ENCODE results near the gene APPBP2. TPM values are rescaled to one million over a fixed set of nuclear protein-coding genes. Genes with fewer than 3 reads are reported as not detected.
"Not testable (repeated sequence)": the region's sequence is repeated elsewhere in the genome, so short reads cannot be mapped to it uniquely, and the experiment has no call there.

The APPBP2 gene
- total RNA-seq, 1 donor from 2014 or later: 51.7 TPM

- Mint-ChIP-seq H3K36me3 (ENCODE audit: unreplicated experiment) (peaks cover 15% of the 10 kb centered on the region), H3K27ac (ENCODE audit: unreplicated experiment) (no peak overlapping the region), H3K4me1 (ENCODE audit: unreplicated experiment) (peaks cover 22% of the 10 kb centered on the region), H3K4me3 (ENCODE audit: unreplicated experiment) (no peak overlapping the region), H3K27me3 (ENCODE audit: unreplicated experiment) (no peaks in the 10 kb centered on the region), H3K9me3 (ENCODE audit: unreplicated experiment) (no peaks in the 10 kb centered on the region)
- no peak for DNase-seq (ENCODE audit: extremely low spot score, unreplicated experiment)
- no peak for TF ChIP-seq CTCF (IDR thresholded peaks at IDR 0.05)
Observed at GRCh38 chr17:60501589-60501988, 24.5 kb downstream of the APPBP2 start.

- Mint-ChIP-seq H3K27me3 (ENCODE audit: unreplicated experiment) (no peaks in the 10 kb centered on the region), H3K4me3 (ENCODE audit: unreplicated experiment) (no peak overlapping the region), H3K36me3 (ENCODE audit: unreplicated experiment) (peaks cover 54% of the 10 kb centered on the region), H3K9me3 (ENCODE audit: unreplicated experiment) (peaks cover 2% of the 10 kb centered on the region), H3K27ac (ENCODE audit: unreplicated experiment) (no peak overlapping the region), H3K4me1 (ENCODE audit: unreplicated experiment) (peaks cover 4% of the 10 kb centered on the region)
- no peak for DNase-seq (ENCODE audit: extremely low spot score, unreplicated experiment)
- TF ChIP-seq CTCF (IDR thresholded peaks at IDR 0.05): no peak
Observed at GRCh38 chr17:60496041-60496440, 30.0 kb downstream of the APPBP2 start.

- H3K36me3 Mint-ChIP-seq (ENCODE audit: unreplicated experiment): peaks cover 61% of the 10 kb centered on the region
- H3K4me3 Mint-ChIP-seq (ENCODE audit: unreplicated experiment): no peak overlapping the region
- H3K4me1 Mint-ChIP-seq (ENCODE audit: unreplicated experiment): peaks cover 1% of the 10 kb centered on the region
- DNase-seq (ENCODE audit: extremely low spot score, unreplicated experiment): no peak
- H3K27ac Mint-ChIP-seq (ENCODE audit: unreplicated experiment): no peak overlapping the region
- no peak for TF ChIP-seq CTCF (IDR thresholded peaks at IDR 0.05)
- no peaks in the 10 kb centered on the region for H3K27me3 Mint-ChIP-seq (ENCODE audit: unreplicated experiment)
- H3K9me3 Mint-ChIP-seq (ENCODE audit: unreplicated experiment): peaks cover 6% of the 10 kb centered on the region
Observed at GRCh38 chr17:60495260-60495659, 30.8 kb downstream of the APPBP2 start.

GRCh38 chr17:60493847-60494321, 32.2 kb downstream of the APPBP2 start:
- TF ChIP-seq CTCF (IDR thresholded peaks at IDR 0.05): no peak
- no peak overlapping the region for H3K27ac Mint-ChIP-seq (ENCODE audit: unreplicated experiment)
- peaks cover 6% of the 10 kb centered on the region for H3K9me3 Mint-ChIP-seq (ENCODE audit: unreplicated experiment)
- no peak for DNase-seq (ENCODE audit: extremely low spot score, unreplicated experiment)
- H3K4me3 Mint-ChIP-seq (ENCODE audit: unreplicated experiment): no peak overlapping the region
- H3K36me3 Mint-ChIP-seq (ENCODE audit: unreplicated experiment): peaks cover 64% of the 10 kb centered on the region
- H3K27me3 Mint-ChIP-seq (ENCODE audit: unreplicated experiment): no peaks in the 10 kb centered on the region
- H3K4me1 Mint-ChIP-seq (ENCODE audit: unreplicated experiment): peaks cover 1% of the 10 kb centered on the region

- peaks cover 1% of the 10 kb centered on the region for H3K4me1 Mint-ChIP-seq (ENCODE audit: unreplicated experiment)
Observed at GRCh38 chr17:60491771-60492170, 34.3 kb downstream of the APPBP2 start.

GRCh38 chr17:60490594-60490993, 35.4 kb downstream of the APPBP2 start:
- Mint-ChIP-seq H3K36me3 (ENCODE audit: unreplicated experiment) (peaks cover 79% of the 10 kb centered on the region), H3K9me3 (ENCODE audit: unreplicated experiment) (peaks cover 21% of the 10 kb centered on the region)
- not testable (repeated sequence) for DNase-seq (ENCODE audit: extremely low spot score, unreplicated experiment); H3K27ac Mint-ChIP-seq (ENCODE audit: unreplicated experiment); H3K4me3 Mint-ChIP-seq (ENCODE audit: unreplicated experiment); H3K27me3 Mint-ChIP-seq (ENCODE audit: unreplicated experiment); H3K4me1 Mint-ChIP-seq (ENCODE audit: unreplicated experiment)

More at GRCh38 chr17:60491771-60492170, 34.3 kb downstream of the APPBP2 start:
- H3K9me3 Mint-ChIP-seq (ENCODE audit: unreplicated experiment): peaks cover 12% of the 10 kb centered on the region
- DNase-seq (ENCODE audit: extremely low spot score, unreplicated experiment): no peak
- H3K27ac Mint-ChIP-seq (ENCODE audit: unreplicated experiment): no peak overlapping the region
- H3K27me3 Mint-ChIP-seq (ENCODE audit: unreplicated experiment): no peaks in the 10 kb centered on the region
- TF ChIP-seq CTCF (IDR thresholded peaks at IDR 0.05): no peak
- H3K4me3 Mint-ChIP-seq (ENCODE audit: unreplicated experiment): no peak overlapping the region
- H3K36me3 Mint-ChIP-seq (ENCODE audit: unreplicated experiment): peaks cover 77% of the 10 kb centered on the region
